Peyer's patch (tissue), 4 donors: Measurements from ENCODE around the gene SH2D7.

Source experiments
- CTCF ChIP-seq, 6 experiments: fragments of 450-650 bp in 4 of 6; fragments of 200-600 bp in 2 of 6; sonication (generic) in 1 of 6; IDR thresholded peaks; one replicate each; pipeline ENCODE4 v1.5.1; 2017 to 2019; ENCODE audit warnings: antibody characterized with exemption in 6 of 6, mild to moderate bottlenecking in 3 of 6, moderate library complexity in 1 of 6
- POLR2A ChIP-seq, 2 donors: fragments of 450-650 bp; IDR thresholded peaks; one replicate each; pipeline ENCODE4 v1.5.1; 2017; ENCODE audit warnings: antibody characterized with exemption in 2 of 2, mild to moderate bottlenecking in 2 of 2, moderate library complexity in 2 of 2

GRCh38 chr15:78072080-78072892, 20.1 kb upstream of the SH2D7 start:
- TF ChIP-seq CTCF (IDR thresholded peaks at IDR 0.05) = no peak
- peak in 1 of 2 donors; percentile 58 for TF ChIP-seq POLR2A (IDR thresholded peaks at IDR 0.05)
